ENCODE data around the gene ENAM. TPM values are rescaled to one million over a fixed set of nuclear protein-coding genes. Genes with fewer than 3 reads are reported as not detected.

The ENAM gene
- total and polyA plus RNA-seq, 2 of the 8 experiments (the other 6 are each of a cell fraction or from before 2014, with no cell fraction given), result not detected

DNA sequence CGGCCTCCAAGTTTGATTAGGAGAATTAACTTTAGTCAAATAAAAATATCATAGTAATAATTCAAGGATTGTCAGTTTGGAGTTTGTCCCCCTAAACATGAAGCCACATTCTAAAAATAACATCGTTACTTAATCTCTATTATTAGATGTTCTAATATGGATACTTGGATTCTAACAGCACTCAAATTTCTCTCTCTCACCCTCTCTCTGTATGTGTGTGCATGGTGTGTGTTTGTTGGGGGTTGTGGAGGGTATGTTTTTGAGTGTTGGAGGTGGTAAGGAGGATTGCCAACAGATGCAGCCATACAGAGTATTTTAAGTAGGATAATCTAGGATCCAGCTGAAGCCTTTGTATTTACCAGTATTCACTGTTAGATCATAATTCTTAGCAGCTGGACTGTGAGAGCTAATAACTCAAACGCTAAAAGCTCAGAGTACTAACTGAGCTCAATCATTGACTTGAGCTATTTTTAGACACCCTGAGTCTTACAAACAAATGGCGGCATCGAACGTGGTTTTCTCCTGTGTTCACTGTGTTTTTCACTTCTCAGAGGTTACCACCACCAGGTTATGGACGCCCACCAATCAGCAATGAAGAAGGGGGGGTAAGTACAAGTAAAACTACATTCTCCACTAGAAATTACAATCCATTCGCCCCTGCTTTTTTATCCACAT, 8.8 kb downstream of the ENAM start:
- Histone ChIP-seq H3K27ac (ENCODE audit: low read depth, low read length) (no peak overlapping the region), H4K20me1 (replicated peaks in 1 of 2; ENCODE audit: control insufficient read depth in 1 of 2, insufficient read depth in 2 of 2, low read length in 2 of 2) (no peaks in the 10 kb centered on the region)

More for the DNA sequence above, 8.8 kb downstream of the ENAM start:
- Histone ChIP-seq H3K23me2 (ENCODE audit: low read depth, low read length) (no peaks in the 10 kb centered on the region), H4K5ac (ENCODE audit: insufficient read length, low read depth, low read length) (no peak overlapping the region), H3K23ac (ENCODE audit: insufficient read length) (no peak overlapping the region), H3K4ac (replicated peaks; ENCODE audit: insufficient read length, low read depth, low read length) (no peak overlapping the region), H2AK5ac (ENCODE audit: low read depth, low read length) (no peak overlapping the region), H3K36me3 (ENCODE audit: control insufficient read depth in 2 of 4, insufficient read depth in 4 of 4, low read length in 3 of 4) (no peaks in the 10 kb centered on the region), H2AFZ (ENCODE audit: low read length) (0 out of 2 replicates have a peak overlapping the region, but pooled peaks have one; percentile 9), H3K56ac (replicated peaks; ENCODE audit: insufficient read length, low read depth, low read length) (no peak overlapping the region), H3K4me2 (ENCODE audit: insufficient read depth in 1 of 2, low read depth in 2 of 2, low read length in 2 of 2) (no peak overlapping the region), H3K4me3 (ENCODE audit: extremely low read depth in 1 of 4, insufficient read depth in 2 of 4, low read depth in 3 of 4, low read length in 4 of 4) (no peak overlapping the region), H2BK12ac (ENCODE audit: low read depth, low read length) (no peak overlapping the region), H2BK120ac (replicated peaks; ENCODE audit: low read depth, low read length) (no peak overlapping the region), H4K8ac (ENCODE audit: extremely low read depth, insufficient read depth, low read length) (no peak overlapping the region), H2BK15ac (ENCODE audit: low read length) (no peak overlapping the region), H3K14ac (ENCODE audit: insufficient read length) (no peak overlapping the region), H3K9me3 (ENCODE audit: insufficient read depth in 2 of 2, low read depth in 1 of 2, low read length in 1 of 2) (no peaks in the 10 kb centered on the region; a peak in 1 of 4 replicates), H2BK5ac (ENCODE audit: low read depth, low read length) (no peak overlapping the region), H3K9ac (replicated peaks in 1 of 4; ENCODE audit: extremely low read depth in 1 of 4, low read depth in 3 of 4, low read length in 3 of 4) (no peak overlapping the region), H4K91ac (replicated peaks; ENCODE audit: insufficient read length, low read length) (no peak overlapping the region), H3K79me2 (ENCODE audit: control insufficient read depth in 1 of 2, insufficient read depth in 2 of 2, low read length in 2 of 2) (no peaks in the 10 kb centered on the region), H2BK20ac (ENCODE audit: low read length) (no peak overlapping the region), H3K27me3 (replicated peaks in 1 of 4; ENCODE audit: control insufficient read depth in 3 of 4, extremely low read depth in 1 of 4, insufficient read depth in 3 of 4, low read length in 3 of 4) (no peaks in the 10 kb centered on the region), H3K18ac (ENCODE audit: extremely low read depth, low read length) (no peak overlapping the region), H3K4me1 (replicated peaks in 1 of 4; ENCODE audit: control insufficient read depth in 3 of 4, insufficient read depth in 4 of 4, low read length in 3 of 4) (no peaks in the 10 kb centered on the region), H3K79me1 (ENCODE audit: low read depth, low read length) (no peaks in the 10 kb centered on the region)
- CTCF ChIA-PET (ENCODE audit: partially characterized antibody), result interaction anchor here (0.5 to 0.9 kb wide), 3 partner anchors 35 to 1153 kb away, joined by 3 to 4 read pairs (median 3); no protein-coding TSS in a partner anchor
- WGBS, 2 experiments (ENCODE audit: extremely low coverage in 1 of 2, insufficient coverage in 1 of 2, insufficient read length in 1 of 2, insufficient replicate concordance in 2 of 2, low coverage in 1 of 2, low lambda C conversion rate in 2 of 2, missing lambda C conversion rate in 1 of 2), result 88% methylated on average over 8 of the region's 8 CpGs; no CpG with 5 or more reads in 1 of the 2 experiments
- TF ChIP-seq SUZ12 (IDR thresholded peaks at IDR 0.05; ENCODE audit: low read length) (no peak), SAP30 (IDR thresholded peaks at IDR 0.05; ENCODE audit: insufficient read depth, insufficient replicate concordance, low read length) (no peak), ASH2L (IDR thresholded peaks at IDR 0.05; ENCODE audit: low read length) (no peak), CTBP2 (IDR thresholded peaks at IDR 0.05; ENCODE audit: borderline replicate concordance, insufficient read depth, insufficient read length, low read length) (no peak), PHF8 (conservative IDR thresholded peaks at IDR 0.05; ENCODE audit: low read depth, low read length) (no peak), TAF1 (IDR thresholded peaks at IDR 0.05; ENCODE audit: low read depth, low read length) (no peak), SP1 (IDR thresholded peaks at IDR 0.05; ENCODE audit: low read depth, low read length) (no peak), EZH2 (IDR thresholded peaks at IDR 0.05; ENCODE audit: low read depth, low read length, severe bottlenecking) (no peak), NRF1 (IDR thresholded peaks at IDR 0.05; ENCODE audit: low read depth, low read length) (no peak), SIN3A (conservative IDR thresholded peaks at IDR 0.05 in 1 of 2, IDR thresholded peaks at IDR 0.05 in 1 of 2; ENCODE audit: low read depth in 1 of 2, low read length in 2 of 2) (no peak)
- no peak for DNase-seq (ENCODE audit: low read depth in 1 of 2, low spot score in 2 of 2)
- POLR2A ChIA-PET (ENCODE audit: partially characterized antibody), result no interaction called here
- no peak for FAIRE-seq

All from H1 (cell line).